Measurements from ENCODE around the gene RXRB. TPM values are rescaled to one million over a fixed set of nuclear protein-coding genes. Genes with fewer than 3 reads are reported as not detected.
A peak's percentile ranks its signal among the peaks of the same experiment; 100 is the strongest.

RXRB gene
- total and polyA plus RNA-seq, 2 of the 13 experiments (the other 11 are each of a cell fraction or from before 2014, with no cell fraction given) = 26.7 to 55.7 TPM

GRCh38 chr6:33198159-33198852 lies 2.2 kb downstream of the RXRB start (continued):
- TF ChIP-seq POLR2A (IDR thresholded peaks at IDR 0.05; ENCODE audit: insufficient read depth in 1 of 2, low read depth in 2 of 2, low read length in 2 of 2) = no peak; a peak in 1 of 4 replicates
- no peak for TF ChIP-seq SNRNP70 (IDR thresholded peaks at IDR 0.05; ENCODE audit: low read depth, low read length)
- TF ChIP-seq ZNF775 (CRISPR knock-in tag; IDR thresholded peaks at IDR 0.05; ENCODE audit: borderline replicate concordance) = no peak
- TF ChIP-seq ZNF7 (CRISPR knock-in tag; IDR thresholded peaks at IDR 0.05) = no peak
- TF ChIP-seq NAIF1 (CRISPR knock-in tag; IDR thresholded peaks at IDR 0.05; ENCODE audit: borderline replicate concordance) = no peak
- peak; percentile 96; the same call in 1 of the 2 replicates for TF ChIP-seq ZNF614 (CRISPR knock-in tag; IDR thresholded peaks at IDR 0.05; ENCODE audit: borderline replicate concordance)
- TF ChIP-seq ARNT2 (CRISPR knock-in tag; IDR thresholded peaks at IDR 0.05; ENCODE audit: low read depth) = peak; percentile 68; the same call in 1 of the 2 replicates
- TF ChIP-seq ZBTB49 (CRISPR knock-in tag; IDR thresholded peaks at IDR 0.05; ENCODE audit: borderline replicate concordance) = no peak
- no peak for TF ChIP-seq THAP7 (CRISPR knock-in tag; IDR thresholded peaks at IDR 0.05)
- peak; percentile 96 for TF ChIP-seq MEIS1 (CRISPR knock-in tag; IDR thresholded peaks at IDR 0.05; ENCODE audit: borderline replicate concordance)
- 0 out of 2 replicates have a peak, but pooled peaks have one; percentile 38 for TF ChIP-seq CCDC6 (CRISPR knock-in tag; IDR thresholded peaks at IDR 0.05)
- TF ChIP-seq CENPBD1 (CRISPR knock-in tag; IDR thresholded peaks at IDR 0.05; ENCODE audit: borderline replicate concordance, low read depth) = no peak
- no peak for TF ChIP-seq IRX3 (CRISPR knock-in tag; IDR thresholded peaks at IDR 0.05; ENCODE audit: borderline replicate concordance, low read depth)
- TF ChIP-seq ZNF768 (CRISPR knock-in tag; IDR thresholded peaks at IDR 0.05) = peak; percentile 27; the same call in 1 of the 2 replicates
- no peak for TF ChIP-seq ZNF138 (CRISPR knock-in tag; IDR thresholded peaks at IDR 0.05; ENCODE audit: low read depth)
- no peak for TF ChIP-seq PRPF4 (IDR thresholded peaks at IDR 0.05; ENCODE audit: low read depth, low read length, poor library complexity, severe bottlenecking)
- TF ChIP-seq ZMYM3 (CRISPR knock-in tag; IDR thresholded peaks at IDR 0.05) = peak; percentile 84; the same call in 1 of the 2 replicates
- TF ChIP-seq DMTF1 (CRISPR knock-in tag; IDR thresholded peaks at IDR 0.05) = no peak
- TF ChIP-seq ZNF275 (CRISPR knock-in tag; IDR thresholded peaks at IDR 0.05; ENCODE audit: borderline replicate concordance) = no peak
- TF ChIP-seq SP2 (CRISPR knock-in tag; IDR thresholded peaks at IDR 0.05) = no peak
- TF ChIP-seq ATF5 (CRISPR knock-in tag; IDR thresholded peaks at IDR 0.05; ENCODE audit: low read depth) = no peak
